SH-SY5Y (cell line): ENCODE data around the gene C19orf44.

Experiments used
- GATA2 ChIP-seq: IDR thresholded peaks from 2 replicates; pipeline ENCODE4 v1.6.1; 2011; ENCODE audit warnings: mild to moderate bottlenecking, low read depth, low read length
- GATA3 ChIP-seq: IDR thresholded peaks from 2 replicates; pipeline ENCODE4 v1.6.1; 2011; ENCODE audit warnings: low read depth, mild to moderate bottlenecking, low read length, moderate library complexity

C19orf44 gene

DNA sequence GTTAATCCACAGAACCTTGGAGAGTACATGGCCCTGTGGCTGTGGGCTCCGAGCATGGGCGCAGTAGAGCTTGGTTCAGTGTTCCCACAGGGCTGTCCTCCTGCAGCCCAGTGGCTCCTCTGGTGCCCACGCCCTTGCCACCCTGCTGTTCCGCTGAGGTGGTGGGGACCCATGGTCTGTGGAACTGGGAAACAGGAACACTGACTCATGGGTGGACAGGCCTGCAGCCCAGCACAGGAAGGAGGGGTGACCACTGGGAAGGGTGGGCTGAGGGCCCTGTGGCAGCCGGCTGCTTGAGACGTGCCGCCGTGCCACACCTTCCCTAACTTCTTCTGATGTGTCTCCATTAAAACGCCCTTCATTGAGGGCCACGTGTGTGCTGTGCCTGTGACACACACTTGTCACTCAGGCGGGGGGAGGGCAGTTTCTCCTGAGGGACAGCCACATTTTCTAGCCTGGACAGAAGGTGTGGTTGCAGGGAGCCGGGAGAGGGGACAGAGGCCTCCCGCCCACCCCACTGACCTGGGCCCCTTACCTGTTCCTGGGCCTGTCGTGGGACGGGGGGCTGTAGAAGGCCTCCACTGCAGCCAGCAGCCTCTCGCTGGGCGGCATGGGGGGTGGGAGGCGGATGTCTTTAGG is 24.9 kb downstream of the C19orf44 start:
- TF ChIP-seq GATA3 (no peak), GATA2 (no peak)

DNA sequence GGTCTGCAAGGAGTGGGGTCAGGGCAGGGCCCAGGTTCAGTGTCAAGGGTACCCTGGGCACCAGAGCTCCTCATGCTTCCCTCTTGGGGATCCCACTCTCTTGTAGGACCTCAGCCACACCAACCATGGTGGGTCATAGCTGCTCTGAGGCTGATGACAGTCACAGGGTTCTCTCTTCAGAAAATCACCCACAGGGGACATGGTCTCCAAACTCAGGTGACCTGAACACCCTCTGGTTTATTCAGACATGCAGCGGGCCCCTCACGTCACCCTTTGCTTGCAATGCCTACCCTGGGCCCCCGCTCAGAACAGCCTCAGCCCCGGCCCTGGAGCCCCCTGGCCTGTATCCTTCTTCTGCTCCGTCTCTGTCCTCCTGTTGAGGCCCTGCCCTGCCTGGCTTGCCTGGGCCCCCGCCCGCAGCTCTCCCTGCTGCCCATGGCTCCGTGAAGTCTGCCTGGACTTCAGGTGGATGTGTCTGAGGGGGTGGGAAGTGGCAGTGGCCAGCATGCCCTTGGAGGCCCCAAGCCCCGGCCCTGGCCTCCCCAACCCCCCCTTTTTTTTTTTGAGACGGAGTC is 25.6 kb downstream of the C19orf44 start:
- TF ChIP-seq GATA3 (no peak), GATA2 (no peak)

DNA sequence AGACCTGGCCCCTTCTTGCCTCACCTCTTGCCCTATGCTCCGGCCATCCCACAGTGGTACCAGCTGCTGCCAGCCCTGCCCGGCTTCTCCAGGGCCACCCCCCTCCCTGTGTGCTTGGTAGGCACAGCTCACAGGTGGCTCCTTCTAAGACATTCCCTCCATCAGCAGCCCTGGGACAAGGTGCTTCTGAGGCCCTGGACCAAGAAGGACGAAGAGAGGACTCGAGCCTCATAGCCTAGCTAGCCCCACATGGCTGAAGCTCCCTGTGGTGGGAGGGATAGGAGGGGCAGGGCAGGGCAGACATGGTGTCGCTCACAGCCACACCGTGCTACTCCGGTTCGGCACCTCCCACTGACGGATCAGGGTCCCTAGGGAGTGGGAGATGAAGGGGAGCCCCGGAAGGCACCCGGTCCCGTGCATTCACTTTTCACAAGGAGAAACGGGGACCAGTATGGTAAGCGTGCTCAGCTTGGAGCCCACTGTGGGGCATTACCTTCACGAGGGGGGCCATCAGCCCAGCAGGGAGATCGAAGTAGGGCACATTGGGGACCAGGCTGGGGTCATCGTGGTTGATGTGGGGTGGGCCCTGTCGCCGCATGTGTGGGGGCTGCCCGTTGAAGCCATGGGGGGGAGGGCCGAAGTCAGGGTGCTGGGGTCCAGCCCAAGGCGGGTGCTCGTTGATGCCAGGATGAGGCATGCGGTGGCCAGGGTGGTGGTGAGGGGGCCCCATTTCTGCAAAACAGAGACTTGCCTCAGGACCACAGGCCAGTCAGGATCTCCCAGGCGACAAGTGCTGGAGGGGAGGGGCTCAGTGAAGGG is 26.6 kb downstream of the C19orf44 start:
- TF ChIP-seq GATA2 (no peak), GATA3 (no peak)

DNA sequence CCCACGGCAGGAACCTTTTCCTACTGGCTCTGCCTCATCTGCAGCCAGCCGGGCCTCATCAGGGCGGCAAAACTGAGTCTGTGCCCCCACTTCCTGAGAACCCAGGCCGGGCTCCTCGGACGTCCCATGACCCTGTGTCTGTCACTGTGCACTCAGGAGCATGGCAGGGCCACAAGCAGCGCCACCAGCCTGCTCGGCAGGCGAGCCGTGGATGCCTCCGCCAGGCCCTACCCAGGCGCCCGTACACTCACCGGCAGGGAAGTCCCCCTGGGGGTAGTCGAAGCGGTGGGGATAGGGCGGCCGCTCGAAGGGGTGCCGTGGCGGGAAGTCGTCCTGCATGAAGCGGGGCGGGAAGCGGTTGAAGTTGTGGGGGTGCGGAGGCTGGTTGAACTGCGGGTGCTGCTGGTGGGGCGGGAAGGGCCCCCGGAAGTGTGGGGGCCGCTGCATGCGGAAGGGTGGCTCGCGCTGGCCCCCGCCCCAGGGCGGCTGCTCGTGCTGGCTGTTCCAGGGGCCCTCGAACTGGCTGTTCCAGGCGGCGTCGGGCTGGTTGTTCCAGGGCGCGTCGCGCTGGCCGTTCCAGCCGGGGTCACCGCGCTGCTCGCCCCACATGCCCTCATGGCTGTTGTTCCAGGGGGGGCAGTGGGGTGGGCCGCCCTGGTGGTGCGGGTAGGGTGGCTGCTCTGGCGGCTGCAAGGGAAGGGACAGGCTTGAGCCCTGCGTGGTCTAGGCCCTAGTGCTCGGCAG is 29.0 kb downstream of the C19orf44 start:
- no peak for TF ChIP-seq GATA2
- no peak for TF ChIP-seq GATA3

DNA sequence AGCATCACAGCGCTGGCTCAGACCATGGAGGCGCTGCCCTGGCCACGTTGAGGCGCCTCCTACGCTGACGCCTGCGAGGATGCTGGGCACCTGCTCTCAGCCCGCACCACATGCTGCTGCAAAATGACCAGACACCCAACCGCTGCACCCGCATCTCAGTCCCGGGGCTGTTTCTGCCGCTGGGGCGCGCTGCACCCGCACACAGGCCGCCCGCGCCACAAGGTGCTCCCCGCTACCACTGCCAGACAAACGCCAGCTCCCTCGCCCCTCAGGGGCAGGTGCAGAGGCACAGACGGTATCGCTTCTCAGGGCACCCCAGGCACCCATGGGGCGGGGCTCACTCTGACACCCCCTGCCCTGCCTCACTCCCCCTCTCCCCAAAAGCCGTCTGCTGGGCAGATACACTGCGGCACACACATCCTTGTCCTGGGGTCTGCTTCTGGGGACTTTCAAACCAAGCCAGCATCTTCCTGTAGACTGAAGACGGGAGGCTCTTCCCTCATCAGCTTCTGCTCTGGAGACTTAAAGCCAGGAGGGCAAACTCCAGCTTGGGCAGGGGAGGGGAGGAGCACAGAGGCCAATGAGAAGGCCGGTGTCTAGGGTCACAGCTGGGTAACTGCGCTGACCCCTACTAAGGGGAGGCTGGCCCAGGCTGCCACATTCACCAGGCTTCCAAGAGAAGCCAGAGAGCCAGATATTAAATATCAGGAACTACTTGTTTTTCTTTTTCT is 29.7 kb downstream of the C19orf44 start:
- no peak for TF ChIP-seq GATA2
- TF ChIP-seq GATA3: no peak

DNA sequence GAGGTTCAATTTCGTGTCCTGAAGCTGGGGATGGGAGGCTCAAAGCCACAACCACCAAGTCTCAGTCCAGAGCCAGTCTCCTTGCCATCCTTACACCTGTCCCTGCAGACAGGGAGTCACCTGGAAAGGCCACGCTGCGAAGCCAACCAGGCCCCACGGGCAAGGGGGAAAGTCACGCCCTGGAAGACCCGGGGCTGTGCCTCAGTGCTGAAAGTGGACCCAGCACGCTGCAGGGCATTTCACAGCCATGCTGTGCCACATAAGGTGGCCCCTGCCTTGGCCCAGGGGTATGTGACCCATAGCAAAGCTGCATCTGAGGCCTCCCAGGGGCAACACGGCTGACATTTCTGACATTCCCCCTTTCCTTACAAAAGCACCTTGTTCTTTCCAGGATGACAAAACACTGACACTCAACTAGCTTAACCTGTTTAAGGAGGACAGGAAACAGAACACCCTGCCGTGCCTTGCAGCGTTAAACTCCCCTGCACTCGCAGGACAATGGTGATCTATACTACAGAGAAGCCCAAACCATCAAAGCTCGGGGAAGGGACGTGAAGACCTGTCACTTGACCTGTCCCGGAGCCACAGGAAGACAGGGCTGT is 31.2 kb downstream of the C19orf44 start:
- TF ChIP-seq GATA2: no peak
- no peak for TF ChIP-seq GATA3

DNA sequence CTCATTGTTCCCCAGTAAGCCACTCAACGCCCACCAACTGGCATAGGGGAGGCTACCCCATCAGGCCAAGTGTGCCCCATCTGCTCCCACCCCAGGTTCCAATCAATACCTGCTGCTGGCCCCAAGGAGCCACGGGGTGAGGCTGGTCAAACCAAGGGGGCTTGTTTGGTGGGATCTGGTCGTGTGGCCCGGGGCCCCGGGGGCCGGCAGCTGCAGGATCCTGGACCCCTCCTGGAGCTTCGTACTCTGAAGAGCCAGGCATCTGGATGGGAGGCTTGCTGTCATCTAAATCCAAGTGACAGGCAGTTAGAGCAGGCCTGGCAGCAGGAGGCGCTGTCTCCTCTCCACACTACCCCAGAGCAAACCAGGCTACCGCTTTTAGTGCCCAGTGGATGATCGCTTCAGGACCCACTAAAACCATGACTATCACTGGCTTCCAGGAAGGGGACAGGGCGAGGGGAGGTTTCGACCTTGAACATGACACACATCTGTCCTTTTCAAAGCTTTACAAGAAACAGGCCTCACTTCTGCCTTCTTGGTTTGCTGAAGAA is 31.9 kb downstream of the C19orf44 start:
- no peak for TF ChIP-seq GATA2
- no peak for TF ChIP-seq GATA3

DNA sequence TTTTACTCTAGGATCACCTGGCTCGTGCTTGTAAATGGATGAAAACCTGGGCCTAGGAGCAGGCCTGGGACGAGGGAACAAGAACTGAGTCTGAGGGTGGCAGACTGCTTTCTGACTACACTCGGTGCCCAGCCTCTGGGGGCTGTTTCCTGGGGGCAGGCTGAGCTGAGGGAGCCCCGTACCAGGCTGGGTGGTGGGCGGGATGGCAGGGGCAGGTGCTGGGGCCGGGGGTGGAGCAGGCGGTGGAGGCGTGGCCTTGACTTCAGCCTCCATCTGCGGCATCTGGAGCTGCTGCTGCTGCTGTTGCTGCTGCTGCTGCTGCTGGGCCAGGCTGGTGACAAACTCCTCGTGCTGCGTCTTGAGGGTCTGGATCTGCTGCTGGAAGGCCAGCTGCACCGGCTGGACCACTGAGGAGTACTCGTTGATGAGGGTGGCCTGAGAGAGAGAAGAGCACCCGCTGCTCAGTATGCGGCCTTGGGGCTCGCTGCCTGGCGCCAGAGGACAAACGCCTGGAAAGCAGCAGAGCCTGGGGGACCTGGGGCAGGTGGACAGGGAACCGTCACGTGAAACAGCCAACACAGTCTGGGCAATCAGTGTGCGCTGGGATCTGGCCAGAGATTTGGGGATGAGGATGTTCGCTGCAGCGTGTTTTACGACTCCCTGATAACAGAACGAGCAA is 33.4 kb downstream of the C19orf44 start:
- no peak for TF ChIP-seq GATA2
- TF ChIP-seq GATA3: no peak

DNA sequence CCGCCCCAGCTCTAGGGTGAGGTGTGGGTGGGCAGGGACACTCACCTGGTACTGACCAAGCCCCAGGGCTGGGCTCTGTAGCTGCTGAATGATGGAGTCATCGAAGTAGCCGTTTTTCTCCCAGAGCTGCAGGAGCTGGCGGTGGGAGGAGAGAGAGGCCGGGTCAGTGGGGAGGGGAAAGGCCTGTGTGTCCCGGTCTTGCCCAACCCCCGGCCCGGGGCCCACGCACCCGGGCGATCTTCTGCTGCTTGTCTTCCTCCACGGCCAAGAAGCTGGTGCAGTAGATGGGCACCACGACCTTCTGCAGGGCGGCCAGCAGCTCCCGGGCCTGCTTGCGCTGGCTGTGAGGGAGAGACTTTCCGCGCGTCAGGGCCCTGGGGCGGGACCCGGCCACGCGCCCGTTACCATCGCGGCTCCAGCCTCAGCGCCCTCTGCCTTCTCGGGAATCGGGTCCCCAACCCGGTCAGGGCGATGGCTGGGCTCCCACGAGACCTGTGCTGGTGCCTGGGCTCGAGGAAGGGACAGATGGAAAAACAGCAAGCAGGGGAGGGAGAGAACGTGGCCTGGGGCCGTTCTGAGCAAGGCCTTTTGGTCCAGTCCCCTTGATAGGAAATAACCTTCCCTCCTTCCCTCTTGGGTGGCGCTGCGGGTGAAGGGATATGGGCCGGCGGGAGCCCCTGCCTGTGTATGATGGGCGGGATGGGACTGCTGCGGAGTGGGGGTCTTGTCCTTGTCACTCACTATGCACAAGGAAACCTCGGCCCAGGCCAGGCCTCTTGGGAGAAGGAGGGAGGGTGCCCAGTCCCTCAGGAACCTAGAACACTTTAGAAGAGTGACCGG is 34.6 kb downstream of the C19orf44 start:
- no peak for TF ChIP-seq GATA3
- TF ChIP-seq GATA2: no peak

DNA sequence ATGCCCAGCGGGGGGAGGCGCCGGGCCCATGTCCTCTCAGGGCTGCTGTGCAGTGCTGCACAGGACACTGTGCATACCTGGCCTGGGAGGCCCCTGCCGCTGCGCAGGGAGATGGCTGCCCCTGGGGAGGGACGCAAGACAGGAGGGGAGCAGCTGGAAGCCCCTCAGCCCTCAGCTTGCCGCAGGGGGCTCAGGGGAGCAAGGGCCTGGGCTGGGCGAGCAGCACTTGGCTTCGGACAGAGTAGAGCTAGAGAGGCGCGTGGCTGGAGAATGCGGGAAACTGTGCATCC is 35.1 kb downstream of the C19orf44 start:
- no peak for TF ChIP-seq GATA3
- TF ChIP-seq GATA2: no peak

DNA sequence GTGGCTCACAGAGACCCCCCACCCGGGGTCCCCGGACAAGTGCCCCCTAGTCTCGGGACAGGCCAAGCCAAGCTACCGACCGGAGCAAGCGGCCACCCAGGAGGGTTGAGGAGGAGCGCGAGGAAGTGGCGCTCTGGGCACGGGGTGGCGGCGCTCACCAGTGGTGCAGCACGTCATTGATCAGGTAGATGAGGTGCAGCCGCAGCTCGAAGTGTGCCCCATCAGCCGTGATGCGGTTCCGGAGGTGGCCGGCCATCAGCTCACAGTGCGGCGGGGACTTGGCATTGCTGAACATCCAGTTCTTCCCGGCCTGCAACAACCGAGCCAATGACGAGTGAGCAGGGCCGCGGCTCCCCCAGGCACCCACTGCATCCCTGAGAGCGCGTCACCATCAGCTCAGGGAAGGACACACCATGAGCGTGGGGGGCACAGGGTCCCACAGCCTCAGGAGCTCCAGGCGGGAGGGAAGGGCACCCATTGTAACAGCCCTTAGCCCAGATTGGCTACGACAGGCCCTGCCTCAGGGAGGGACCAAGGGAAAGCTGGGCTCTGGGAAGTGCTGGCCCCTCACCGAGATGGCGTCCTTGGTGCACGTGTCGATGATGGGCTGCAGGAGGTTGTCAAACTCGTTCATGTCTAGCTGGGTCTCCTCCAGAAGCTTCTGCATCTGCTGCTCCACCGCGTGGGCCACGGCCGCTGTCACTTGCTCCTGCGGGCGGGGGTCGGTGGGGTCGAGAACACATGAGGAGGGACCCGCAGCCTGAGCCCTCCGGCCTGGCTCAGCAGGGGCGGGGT is 36.4 kb downstream of the C19orf44 start:
- TF ChIP-seq GATA2 (no peak), GATA3 (no peak)

DNA sequence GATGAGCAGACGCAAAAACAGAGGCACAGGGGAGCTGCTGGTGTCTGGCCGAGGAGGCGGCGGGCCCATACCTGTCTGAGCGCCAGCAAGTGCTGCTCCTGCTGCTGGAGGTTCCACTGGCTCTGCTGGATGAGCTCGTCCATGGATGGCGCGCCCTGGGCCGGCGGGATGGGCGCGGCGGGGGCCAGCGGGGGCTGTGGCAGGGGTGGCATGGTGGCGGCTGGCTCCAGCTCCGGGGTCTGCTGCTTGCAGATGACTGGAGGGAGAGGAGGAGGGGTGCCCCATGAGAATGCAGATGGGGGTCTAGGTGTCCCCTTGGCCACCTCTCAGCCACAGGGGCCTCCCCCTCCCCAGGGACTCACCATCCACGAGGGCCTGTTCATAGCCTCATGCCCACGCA is 39.2 kb downstream of the C19orf44 start:
- no peak for TF ChIP-seq GATA2
- no peak for TF ChIP-seq GATA3
